HepG2 (cell line): ENCODE measurements around the gene FAM193A. TPM values are rescaled to one million over a fixed set of nuclear protein-coding genes. Genes with fewer than 3 reads are reported as not detected.

Experiments used
- DMAP1 ChIP-seq: IDR thresholded peaks from 2 replicates; pipeline ENCODE4 v1.6.1; 2016
- IRF1 ChIP-seq: sonication (generic); formaldehyde crosslinking; IDR thresholded peaks from 2 replicates; pipeline ENCODE4 v1.4.0; 2020; ENCODE audit warnings: low read depth, mild to moderate bottlenecking, missing genetic modification reagents
- KDM3A ChIP-seq: IDR thresholded peaks from 2 replicates; pipeline ENCODE4 v1.6.1; 2018; ENCODE audit warnings: low read depth, missing compliant biosample characterization
- KIAA2018 ChIP-seq: sonication (generic); formaldehyde crosslinking; IDR thresholded peaks from 2 replicates; pipeline ENCODE4 v1.5.0; 2020; ENCODE audit warnings: mild to moderate bottlenecking, missing genetic modification reagents, borderline replicate concordance
- NFIC ChIP-seq: IDR thresholded peaks from 2 replicates; pipeline ENCODE4 v1.6.1; 2012; ENCODE audit warnings: mild to moderate bottlenecking, low read length, inconsistent platforms
- POGZ ChIP-seq: sonication (generic); formaldehyde crosslinking; IDR thresholded peaks from 2 replicates; pipeline ENCODE4 v1.4.0; 2020; ENCODE audit warnings: mild to moderate bottlenecking, missing genetic modification reagents
- ZMYM4 ChIP-seq: sonication (generic); formaldehyde crosslinking; IDR thresholded peaks from 2 replicates; pipeline ENCODE4 v1.8.1; 2023; ENCODE audit warnings: mild to moderate bottlenecking, missing genetic modification reagents
- ZNF34 ChIP-seq: sonication (generic); formaldehyde crosslinking; IDR thresholded peaks from 2 replicates; pipeline ENCODE4 v1.4.0; 2020; ENCODE audit warnings: mild to moderate bottlenecking, missing genetic modification reagents, borderline replicate concordance
- ZNF556 ChIP-seq: sonication (generic); formaldehyde crosslinking; IDR thresholded peaks from 2 replicates; pipeline ENCODE4 v1.4.0; 2020; ENCODE audit warnings: mild to moderate bottlenecking, missing genetic modification reagents, borderline replicate concordance
- ZNF644 ChIP-seq: IDR thresholded peaks from 2 replicates; pipeline ENCODE4 v1.6.1; 2016; ENCODE audit warnings: low read depth
- ZNF691 ChIP-seq: sonication (generic); formaldehyde crosslinking; IDR thresholded peaks from 2 replicates; pipeline ENCODE4 v1.4.0; 2020; ENCODE audit warnings: missing genetic modification reagents, low read depth, mild to moderate bottlenecking, borderline replicate concordance
- ZNF770 ChIP-seq: sonication (generic); formaldehyde crosslinking; IDR thresholded peaks from 2 replicates; pipeline ENCODE4 v1.5.0; 2020; ENCODE audit warnings: mild to moderate bottlenecking, missing genetic modification reagents
- ZNF792 ChIP-seq: IDR thresholded peaks from 2 replicates; pipeline ENCODE4 v1.6.1; 2016
- ZSCAN5A ChIP-seq: sonication (generic); formaldehyde crosslinking; IDR thresholded peaks from 2 replicates; pipeline ENCODE4 v1.8.0; 2022; ENCODE audit warnings: mild to moderate bottlenecking, missing genetic modification reagents, borderline replicate concordance
- polyA plus RNA-seq, 8 experiments: library from polyadenylated mRNA; depleted of rRNA in 3 of 8; stranded (reverse) in 7 of 8; unstranded in 1 of 8; fragments of >200 nt; fragmentation: Illumina TruSeq in 4 of 8; extraction: Trizol in 4 of 8; gene quantifications; 2 replicates each; pipeline versions ENCODE4 v1.2.1 to v1.2.3, GENCODE V29; 2011 to 2016; ENCODE audit warnings: low read depth in 4 of 8, missing spikeins in 1 of 8, mixed read lengths in 1 of 8; ENCODE audit not compliant: insufficient read depth in 1 of 8
- total RNA-seq, 5 experiments: library from RNA; depleted of rRNA; stranded (reverse); fragments of >200 nt; fragmentation: Illumina TruSeq; extraction: Trizol; gene quantifications; 2 replicates each; pipeline ENCODE4 v1.2.3, GENCODE V29; 2016; ENCODE audit warnings: low read depth in 1 of 5

The FAM193A gene
- total and polyA plus RNA-seq, 2 of the 13 experiments (the other 11 are each of a cell fraction or from before 2014, with no cell fraction given): 5.7 to 8.7 TPM

- TF ChIP-seq ZNF644 (peak; percentile 61), ZNF792 (CRISPR knock-in tag) (peak; percentile 65; the same call in 1 of the 2 replicates), ZNF770 (CRISPR knock-in tag) (no peak), IRF1 (CRISPR knock-in tag) (no peak), ZNF34 (0 out of 2 replicates have a peak, but pooled peaks have one; percentile 70), DMAP1 (CRISPR knock-in tag) (peak; percentile 75), POGZ (CRISPR knock-in tag) (0 out of 2 replicates have a peak, but pooled peaks have one; percentile 2), KIAA2018 (CRISPR knock-in tag) (no peak), ZMYM4 (peak; percentile 22; the same call in 1 of the 2 replicates), ZNF691 (0 out of 2 replicates have a peak, but pooled peaks have one; percentile 63), ZSCAN5A (CRISPR knock-in tag) (no peak), ZNF556 (CRISPR knock-in tag) (peak; percentile 51; the same call in 1 of the 2 replicates), KDM3A (no peak; the same call in 1 of the 2 replicates), NFIC (no peak)
Observed at GRCh38 chr4:2761035-2761923, 224.8 kb downstream of the FAM193A start (continued).
